SK-MEL-5 (cell line): ENCODE data around the gene AREL1. TPM values are rescaled to one million over a fixed set of nuclear protein-coding genes. Genes with fewer than 3 reads are reported as not detected.

Experiments used
- DNase-seq: peaks from one replicate; pipeline ENCODE4 v3.0.0-alpha.2; 2016; ENCODE audit warnings: low read depth, low spot score
- in situ Hi-C: cut with HindIII; loops from 2 replicates; pipeline ENCODE4 v1.10.0; 2016; ENCODE audit warnings: low sequenced_read_pairs, high pct_unique_total_duplicates, low pct_unique_long_range_greater_than_20kb
- total RNA-seq: library from RNA; depleted of rRNA; stranded (reverse); fragments of >200 nt; shearing (Covaris generic); gene quantifications from 2 replicates; pipeline ENCODE4 v1.2.3, GENCODE V29; 2014

The AREL1 gene
- total RNA-seq, 1 experiment from 2014 or later: 33.8 TPM

DNA sequence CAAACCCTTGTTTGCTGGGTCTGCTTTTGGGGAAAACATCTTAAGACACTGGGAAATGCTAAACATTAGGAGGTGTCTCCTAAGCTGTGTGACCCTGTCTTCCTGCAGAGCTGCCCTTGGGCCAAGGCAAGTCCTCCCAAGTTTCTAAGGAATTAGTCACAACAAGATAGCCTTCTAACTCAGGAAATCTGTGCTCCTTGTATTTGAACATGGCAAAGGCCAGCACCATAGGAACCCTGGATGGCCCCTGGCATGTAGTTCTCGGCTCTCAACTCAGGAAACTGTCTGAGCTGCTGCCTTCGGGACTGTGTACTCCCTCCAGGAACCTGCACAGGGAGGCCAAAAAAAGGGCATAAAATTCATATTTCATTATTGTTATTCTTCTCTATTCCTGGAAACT is 63.2 kb downstream of the AREL1 start:
- DNase-seq: no peak
- in situ Hi-C loops: no loop called here

DNA sequence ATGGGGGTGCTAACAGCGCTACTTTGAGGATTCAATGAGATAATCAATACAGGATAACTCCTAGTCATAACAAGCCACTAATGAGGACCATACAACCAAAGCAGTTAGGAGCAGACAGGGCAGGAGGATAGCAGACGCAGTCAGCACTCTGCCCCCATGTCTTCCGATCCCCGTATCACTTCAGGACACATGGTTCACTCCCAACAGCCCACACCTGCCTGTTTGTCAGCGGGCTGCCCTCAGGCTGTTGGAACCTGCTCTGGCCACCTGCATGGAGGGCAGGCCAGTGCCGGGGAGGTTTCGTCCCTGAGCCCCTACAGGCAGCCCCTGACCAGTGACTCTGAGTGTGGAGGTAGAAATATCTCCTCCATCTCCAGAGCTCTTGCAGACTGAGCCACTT is 63.7 kb downstream of the AREL1 start:
- in situ Hi-C loops: no loop called here
- no peak for DNase-seq

DNA sequence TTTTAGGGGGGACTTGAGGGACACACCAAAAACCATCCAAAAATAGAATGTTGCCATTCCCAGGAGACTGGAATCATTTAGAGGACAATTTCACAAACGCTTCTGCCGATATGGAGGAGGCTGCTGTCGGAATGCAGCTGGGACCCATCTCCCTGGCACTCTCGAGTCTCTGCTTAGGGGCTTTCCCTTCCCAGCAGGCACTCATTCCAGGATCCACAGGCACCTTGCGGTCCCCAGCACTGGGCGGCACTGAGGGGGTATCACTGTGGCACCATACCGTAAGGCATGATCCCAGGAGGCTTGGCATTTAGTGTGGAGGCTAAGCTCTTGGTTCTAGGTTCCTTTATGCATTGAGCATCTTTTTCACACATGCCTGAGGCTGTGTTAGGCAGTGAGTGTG is 64.3 kb downstream of the AREL1 start:
- no peak for DNase-seq
- in situ Hi-C loops: no loop called here

DNA sequence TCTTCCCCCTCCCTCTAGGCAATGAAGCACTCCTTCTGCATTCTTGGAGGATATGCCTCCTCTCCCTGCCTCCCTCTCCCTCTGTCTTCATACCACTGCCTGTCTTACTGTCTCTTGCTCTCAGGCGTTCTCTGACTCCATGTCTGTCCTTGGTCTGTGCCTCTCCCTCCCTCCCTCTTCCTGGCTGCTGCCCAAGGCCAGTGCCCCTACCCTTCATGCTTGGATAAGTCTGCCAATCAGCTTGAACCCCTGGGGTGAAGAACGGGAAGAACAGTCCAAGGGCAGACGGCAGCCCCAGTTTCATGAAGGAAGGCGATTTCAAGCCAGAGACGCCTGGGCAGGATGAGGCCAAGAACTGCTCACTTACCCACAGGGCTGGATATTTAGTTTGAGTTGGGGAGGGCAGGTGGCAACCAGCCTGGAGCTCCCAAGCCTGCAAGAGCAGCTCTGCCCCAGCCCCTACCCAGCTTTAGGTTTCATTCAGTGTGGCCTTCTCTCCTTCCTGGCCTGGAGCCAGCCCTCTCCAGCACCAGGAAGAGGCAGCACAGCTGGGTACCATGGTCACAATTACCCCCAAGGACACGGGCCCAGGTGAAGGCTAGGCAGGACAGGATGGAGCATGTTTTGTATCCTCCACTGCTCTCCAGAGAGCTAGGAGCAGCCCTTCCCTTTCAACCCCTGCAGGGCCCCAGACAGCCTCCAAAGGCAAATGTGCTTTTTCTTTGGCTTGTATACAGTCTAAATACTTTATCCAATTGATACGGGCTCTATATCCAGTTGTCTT is 65.0 kb downstream of the AREL1 start:
- no peak for DNase-seq
- in situ Hi-C loops: no loop called here

DNA sequence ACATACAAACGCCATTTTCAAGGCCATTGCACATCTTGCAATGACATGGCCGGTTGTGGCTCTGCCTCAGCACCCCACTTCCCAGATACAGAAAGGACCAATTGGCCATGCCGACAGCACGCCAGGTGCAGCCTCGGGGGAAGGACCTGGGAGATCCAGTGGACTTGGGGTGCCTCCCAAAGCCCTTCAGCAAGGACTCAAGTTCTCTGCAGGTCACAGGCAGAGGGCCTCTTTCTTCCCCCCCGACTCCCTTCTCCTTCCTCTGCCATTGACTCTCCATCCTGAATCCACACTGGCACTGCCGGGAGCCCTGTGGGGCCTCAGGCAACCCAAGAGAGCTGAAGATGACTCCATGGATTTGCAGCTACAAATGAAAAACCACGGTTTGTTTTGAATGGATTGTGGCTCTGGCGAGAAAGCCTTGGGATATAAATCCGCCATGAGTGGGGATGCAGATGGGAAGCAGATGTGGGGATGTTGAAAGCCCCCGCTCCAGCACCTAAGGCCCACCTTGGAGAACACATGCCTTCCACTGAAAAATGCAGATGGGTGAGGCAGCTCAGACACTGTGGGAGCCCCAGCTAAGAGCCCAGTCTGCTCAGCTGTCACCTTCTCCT is 65.7 kb downstream of the AREL1 start:
- DNase-seq: no peak
- in situ Hi-C loops: no loop called here

DNA sequence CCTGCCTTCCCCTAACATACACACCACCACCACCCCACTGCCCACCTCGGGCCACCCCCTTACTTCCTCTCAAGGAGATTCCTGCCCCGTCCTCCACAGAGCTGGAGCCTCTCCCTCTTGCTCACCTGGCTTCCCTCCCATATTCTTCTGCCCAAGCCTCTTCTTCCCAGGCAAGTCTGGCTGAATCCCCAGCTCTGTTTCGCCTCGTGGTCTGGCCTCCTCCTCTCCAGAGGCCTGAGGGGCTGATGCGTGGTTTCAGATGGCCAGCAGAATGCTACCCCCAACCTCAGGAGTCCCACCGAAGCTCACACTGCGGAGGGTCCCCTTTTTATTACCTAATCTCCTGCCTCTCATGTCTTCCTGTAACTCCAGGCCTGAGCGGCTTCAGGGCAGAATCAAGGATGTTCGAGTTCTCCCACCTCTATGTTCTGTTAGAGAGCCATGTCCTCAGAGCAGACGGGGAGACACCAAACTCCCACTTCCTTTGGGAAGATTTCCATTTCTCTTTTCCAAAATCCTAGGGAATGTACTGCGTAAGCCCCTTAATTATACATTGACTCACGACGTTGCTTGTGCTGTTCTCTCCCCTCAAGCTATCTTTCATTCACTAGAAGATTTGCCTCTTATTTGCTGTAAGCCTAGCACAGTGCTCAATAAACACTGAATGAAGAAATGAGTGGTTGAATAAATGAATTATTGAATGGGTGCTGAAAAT is 67.0 kb downstream of the AREL1 start:
- in situ Hi-C loops: no loop called here
- DNase-seq: no peak

DNA sequence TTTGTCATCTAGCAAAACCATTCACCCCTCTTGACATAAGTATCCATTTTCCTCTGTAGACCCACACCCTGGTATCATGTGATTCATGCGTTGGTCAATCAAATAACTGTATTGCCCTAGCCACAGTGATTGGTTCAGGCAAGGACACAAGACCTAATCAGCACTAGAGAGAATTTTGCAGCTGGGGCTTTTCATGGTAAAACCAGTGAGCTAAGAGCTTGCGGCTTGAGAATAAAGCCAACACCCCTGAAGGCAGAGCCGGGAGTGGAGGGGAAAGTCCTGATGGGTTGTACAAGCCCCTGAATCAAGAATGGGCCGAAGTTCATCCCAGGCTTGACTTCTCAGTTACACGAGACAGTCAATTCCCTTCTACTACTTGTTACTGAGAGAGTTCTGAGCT is 67.6 kb downstream of the AREL1 start:
- in situ Hi-C loops: no loop called here
- DNase-seq: no peak

DNA sequence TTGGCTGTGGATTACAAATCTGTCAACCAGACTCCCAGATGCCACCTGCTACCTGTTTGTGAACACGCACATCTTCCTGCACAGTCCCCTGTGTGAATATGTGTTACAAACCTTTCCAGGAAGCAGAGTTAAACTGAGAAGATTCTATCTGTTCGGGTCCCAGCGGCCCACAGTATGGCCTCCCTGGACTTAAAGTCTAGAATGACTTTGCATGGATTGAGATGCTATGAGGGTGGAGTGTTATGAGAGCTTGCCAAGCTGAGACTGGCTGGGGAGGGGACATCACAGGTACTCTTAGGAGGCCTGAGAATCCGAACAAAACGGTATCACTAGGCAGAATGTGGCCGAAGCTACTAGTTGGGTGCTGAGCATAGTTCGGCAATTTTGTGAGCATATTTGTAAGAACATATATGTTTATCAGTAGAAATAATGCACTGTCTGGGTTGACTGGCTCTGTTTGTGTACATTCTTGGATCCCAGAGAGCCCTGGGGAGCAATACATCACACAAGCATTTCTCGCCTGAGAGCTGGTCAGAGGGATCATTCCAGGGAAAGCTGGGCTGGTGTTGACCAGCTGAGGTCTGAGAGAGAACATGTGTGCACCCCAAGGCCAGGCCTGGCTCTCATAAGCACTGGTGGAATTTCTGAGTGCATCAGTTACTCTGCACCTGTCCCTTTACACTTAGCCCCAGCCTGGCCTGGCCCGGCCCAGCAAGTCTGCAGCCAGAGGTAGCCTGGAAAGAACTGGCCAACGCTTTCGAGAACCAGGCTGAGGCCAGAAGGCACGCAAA is 71.1 kb downstream of the AREL1 start:
- DNase-seq: no peak
- in situ Hi-C loops: no loop called here

DNA sequence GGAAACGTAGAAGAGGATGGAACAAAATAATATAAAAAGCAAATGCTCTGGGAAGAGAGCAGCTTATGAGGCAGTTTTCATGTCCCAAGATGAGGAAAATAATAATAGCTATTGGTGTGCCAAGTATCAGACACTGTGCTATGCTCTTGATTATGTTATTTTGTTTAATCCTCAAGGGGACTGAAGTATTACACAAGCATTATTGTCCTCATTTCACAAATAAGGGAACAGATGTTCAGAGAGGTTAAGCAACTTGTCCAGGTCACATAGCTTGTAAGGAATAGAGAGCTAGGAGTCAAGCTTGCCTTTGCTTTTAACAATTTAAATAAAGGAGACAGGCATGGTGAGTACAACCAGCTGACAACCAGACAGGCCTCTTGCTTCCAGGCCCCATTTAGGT is 73.9 kb downstream of the AREL1 start:
- in situ Hi-C loops: no loop called here
- DNase-seq: no peak

DNA sequence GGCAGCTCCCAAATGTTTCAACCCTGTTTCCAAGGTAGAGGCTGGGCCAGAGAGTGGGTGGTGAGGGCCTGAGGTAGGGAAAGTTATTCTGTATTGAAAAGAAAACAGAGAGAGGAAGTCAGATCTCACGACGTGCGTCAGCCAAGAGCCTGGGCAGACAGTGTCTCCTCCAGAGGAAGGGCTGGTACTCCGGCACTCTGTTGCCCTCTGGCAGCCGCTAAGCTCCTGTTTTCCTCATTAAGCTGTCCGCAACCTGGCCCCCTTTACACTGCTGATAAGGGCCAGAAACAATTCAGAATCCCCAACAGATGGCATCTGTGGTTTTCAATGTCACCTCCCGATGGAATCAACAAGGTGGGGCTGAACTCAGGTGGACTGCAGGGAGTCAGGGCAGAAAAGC is 74.8 kb downstream of the AREL1 start:
- in situ Hi-C loops: no loop called here
- DNase-seq: no peak

DNA sequence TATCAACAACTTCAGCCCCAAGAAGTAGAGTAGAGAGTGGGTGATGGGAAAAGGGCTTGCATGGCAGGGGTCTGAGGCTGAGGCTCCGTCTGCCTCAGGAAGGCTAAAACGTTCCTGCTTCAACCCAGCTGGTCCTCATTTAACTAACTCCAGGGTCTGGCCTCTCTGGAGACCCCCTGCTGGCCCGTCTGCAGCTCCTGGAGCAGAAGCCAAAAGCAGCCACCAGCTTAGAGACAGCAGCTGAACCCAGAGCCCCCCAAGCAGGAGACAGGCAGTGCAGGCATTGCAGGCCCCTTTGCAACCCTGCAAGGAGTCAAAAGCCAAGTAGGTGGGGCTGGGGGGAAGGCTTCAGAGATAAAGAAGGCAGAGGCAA is 75.7 kb downstream of the AREL1 start:
- no peak for DNase-seq
- in situ Hi-C loops: no loop called here

DNA sequence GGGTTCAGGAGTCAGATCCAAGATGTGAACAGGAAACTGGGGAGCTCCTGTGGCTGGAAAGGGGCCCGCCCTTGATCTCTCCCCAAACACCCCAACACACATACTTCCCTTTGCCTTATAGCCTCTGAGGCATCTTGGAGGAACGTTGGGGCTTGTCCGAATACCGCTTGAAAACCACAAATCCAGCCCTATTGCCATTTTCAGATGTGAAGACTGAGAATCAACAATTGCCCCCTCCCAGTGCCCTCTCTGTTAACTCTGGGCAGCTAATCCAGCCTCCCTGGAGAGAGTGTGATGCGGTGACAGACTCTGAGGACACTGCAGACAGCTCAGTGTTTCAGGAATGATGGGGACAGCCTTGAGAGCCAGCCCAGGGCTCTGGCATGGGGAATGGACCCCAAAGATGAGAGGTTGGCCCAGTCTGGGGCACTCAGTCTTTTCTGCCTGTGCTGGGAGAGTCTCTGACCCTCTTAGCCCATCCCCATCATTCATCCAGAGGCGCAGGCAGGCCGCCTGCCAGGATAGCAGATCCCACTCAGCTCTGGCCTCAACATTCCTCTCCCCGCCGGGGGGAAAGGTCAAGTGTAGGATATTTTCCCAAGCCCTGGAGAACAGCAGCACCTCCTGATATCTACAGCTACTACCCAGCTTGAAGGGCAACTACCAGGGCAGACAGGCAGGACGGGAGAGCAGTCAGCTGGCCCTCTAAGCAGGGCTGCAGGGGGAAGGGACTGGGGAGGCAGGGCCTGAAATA is 76.3 kb downstream of the AREL1 start:
- in situ Hi-C loops: no loop called here
- DNase-seq: no peak

DNA sequence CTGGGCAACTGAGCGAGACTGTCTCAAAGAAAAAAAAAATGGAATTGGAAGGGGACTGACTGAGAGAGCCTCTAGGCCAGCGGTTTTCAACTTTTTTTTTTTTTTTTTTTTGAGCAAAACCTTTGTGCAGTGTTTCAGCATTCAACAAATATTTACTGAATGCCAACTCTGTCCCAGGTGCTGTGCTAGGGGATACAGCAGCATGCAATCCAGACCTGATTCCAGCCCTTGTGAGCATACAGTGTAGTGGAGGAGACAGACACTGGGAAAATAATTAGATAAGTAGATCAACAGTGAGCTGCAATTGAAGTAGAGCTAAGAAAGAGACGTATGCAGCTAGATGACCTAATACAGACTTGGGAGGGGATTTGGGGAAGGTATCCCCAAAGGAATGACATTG is 77.0 kb downstream of the AREL1 start:
- no peak for DNase-seq
- in situ Hi-C loops: no loop called here

DNA sequence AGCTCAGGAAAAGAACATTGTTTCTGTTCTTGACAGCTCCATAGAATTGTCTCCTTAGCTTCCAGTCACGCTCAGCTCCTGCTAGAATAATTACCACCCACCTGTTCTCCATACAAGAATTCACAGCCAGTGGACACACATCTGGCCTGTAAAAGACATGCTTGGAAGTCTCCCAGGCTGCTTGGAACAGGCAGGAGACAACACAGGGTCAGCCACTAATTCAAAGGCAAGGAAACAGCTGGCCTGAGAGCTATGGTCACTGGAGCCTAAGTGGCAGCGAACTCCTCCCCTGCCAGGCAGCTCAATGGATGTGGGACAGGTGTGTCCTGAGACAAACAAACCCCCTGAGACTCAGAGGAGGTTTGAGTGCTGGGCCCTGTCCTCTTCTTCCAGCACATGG is 77.9 kb downstream of the AREL1 start:
- in situ Hi-C loops: no loop called here
- no peak for DNase-seq

DNA sequence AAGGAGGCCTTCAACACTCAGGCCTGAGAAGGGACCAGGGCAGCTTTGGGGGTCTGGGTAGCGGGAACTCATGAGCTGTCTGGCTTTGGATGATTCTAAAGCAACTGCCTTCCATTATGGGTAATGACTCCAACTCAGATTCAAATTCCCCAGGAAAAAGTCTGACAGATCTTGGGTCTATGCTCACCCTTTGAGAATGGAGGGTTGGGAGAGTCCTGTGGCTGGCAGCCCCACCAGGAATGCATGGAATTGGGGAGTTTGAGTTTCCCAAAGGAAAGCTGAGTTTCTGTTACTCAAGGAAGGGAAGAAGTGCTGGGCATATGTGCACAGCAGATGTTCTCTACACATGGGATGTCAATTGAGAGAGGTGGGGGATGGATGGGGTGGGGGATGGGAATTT is 78.4 kb downstream of the AREL1 start:
- in situ Hi-C loops: no loop called here
- no peak for DNase-seq

DNA sequence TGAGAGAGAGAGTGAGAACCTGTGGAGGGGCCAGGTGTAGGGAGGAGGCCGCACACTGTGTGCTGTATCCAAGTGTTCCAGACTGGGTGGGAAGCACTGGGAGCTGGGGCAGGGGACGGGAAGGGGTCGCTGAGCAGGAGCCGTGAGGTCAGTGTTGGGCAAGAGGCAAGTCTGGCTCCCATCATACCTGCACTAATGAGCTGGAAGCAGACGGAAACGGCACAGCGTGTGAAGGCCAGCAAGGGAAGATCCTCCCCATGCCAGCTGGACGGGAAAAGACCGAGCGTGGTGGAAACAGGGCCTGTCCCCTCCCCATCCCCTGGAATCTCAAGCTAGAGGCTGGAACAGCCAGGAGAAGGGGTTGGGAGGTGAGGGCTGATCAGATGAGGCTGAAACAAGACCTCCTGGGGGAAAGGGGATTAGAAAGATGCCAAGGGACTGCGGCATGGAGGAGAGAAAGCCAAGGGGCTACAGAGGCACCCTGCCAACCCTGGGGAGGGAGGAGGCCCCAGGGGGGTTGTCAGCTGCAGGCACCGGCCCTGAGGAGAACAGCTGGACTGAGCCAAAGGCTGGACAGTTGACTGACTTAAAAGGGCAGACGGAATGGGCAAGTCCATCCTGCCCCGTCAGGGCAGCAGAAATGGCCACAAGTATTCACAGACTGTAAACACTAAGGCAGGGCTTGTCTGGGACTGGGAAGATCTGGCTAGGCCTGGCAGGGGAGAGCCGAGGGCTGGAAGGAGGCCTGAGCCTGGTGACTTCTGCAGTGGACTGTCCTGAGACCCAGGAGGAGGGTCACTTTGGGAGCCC is 81.8 kb downstream of the AREL1 start:
- in situ Hi-C loops: no loop called here
- no peak for DNase-seq

DNA sequence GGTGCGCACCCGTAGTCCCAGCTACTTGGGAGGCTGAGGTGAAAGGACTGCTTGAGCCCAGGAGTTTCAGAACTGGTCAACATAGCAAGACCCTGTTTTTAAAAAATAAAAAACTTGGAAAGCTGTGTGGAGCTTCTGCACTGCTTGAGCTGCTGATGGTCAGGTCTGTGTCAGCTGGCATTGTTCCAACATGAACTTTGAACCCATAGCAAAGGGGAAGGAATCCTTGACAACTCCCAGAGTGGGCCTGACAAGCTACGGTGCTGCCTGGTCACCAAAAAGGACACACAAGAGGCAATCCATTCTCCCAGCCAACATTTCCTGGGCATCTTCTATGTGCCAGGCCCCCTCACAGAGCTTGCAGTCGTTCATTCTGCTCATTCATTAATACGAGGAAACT is 84.5 kb downstream of the AREL1 start:
- in situ Hi-C loops: no loop called here
- DNase-seq: no peak
